ENCODE data around the gene EPX.
A peak's percentile ranks its signal among the peaks of the same experiment; 100 is the strongest.

The EPX gene

GRCh38 chr17:58229881-58230280 lies 37.4 kb downstream of the EPX start:
- DNase-seq, result no peak

- no peak for DNase-seq
Measured at GRCh38 chr17:58231641-58232040, 39.1 kb downstream of the EPX start.

- no peak for DNase-seq
Measured at GRCh38 chr17:58232707-58233156, 40.2 kb downstream of the EPX start.

- DNase-seq, result no peak
Measured at GRCh38 chr17:58233543-58233942, 41.0 kb downstream of the EPX start.

GRCh38 chr17:58234512-58234911 lies 42.0 kb downstream of the EPX start:
- no peak for DNase-seq

- DNase-seq, result no peak
Measured at GRCh38 chr17:58235821-58236220, 43.3 kb downstream of the EPX start.

GRCh38 chr17:58236394-58236793 lies 43.9 kb downstream of the EPX start:
- DNase-seq, result no peak

GRCh38 chr17:58238147-58238634 lies 45.7 kb downstream of the EPX start, which contains the start of gene LPO:
Gene LPO, plus strand, starts transcription at chr17:58238584. Its CDS starts 4,396 bp downstream, at chr17:58242980.
- no peak for DNase-seq

- DNase-seq, result no peak
Measured at GRCh38 chr17:58239987-58240386, 47.5 kb downstream of the EPX start.

- no peak for DNase-seq
Measured at GRCh38 chr17:58242171-58242784, 49.8 kb downstream of the EPX start.

GRCh38 chr17:58244963-58245362 lies 52.4 kb downstream of the EPX start:
- no peak for DNase-seq

- DNase-seq, result no peak
Measured at GRCh38 chr17:58245428-58246103, 53.0 kb downstream of the EPX start.

GRCh38 chr17:58246104-58246740 lies 53.7 kb downstream of the EPX start:
- no peak for DNase-seq

- DNase-seq, result no peak
Measured at GRCh38 chr17:58246781-58247180, 54.3 kb downstream of the EPX start.

- no peak for DNase-seq
Measured at GRCh38 chr17:58247511-58248363, 55.2 kb downstream of the EPX start.

- DNase-seq, result no peak
Measured at GRCh38 chr17:58248955-58249269, 56.4 kb downstream of the EPX start.

GRCh38 chr17:58249270-58250133 lies 57.0 kb downstream of the EPX start:
- peak; percentile 42 for DNase-seq

GRCh38 chr17:58250344-58251011 lies 58.0 kb downstream of the EPX start:
- no peak for DNase-seq

- DNase-seq, result no peak
Measured at GRCh38 chr17:58252141-58252540, 59.6 kb downstream of the EPX start.

- no peak for DNase-seq
Measured at GRCh38 chr17:58253082-58253481, 60.6 kb downstream of the EPX start.
